Skin of body (tissue), 2 donors: ENCODE results near the gene GADD45B. TPM values are rescaled to one million over a fixed set of nuclear protein-coding genes. Genes with fewer than 3 reads are reported as not detected.
"Not testable (repeated sequence)": the region's sequence is repeated elsewhere in the genome, so short reads cannot be mapped to it uniquely, and the experiment has no call there.

Source experiments
- DNase-seq: peaks from one replicate; lab custom pipeline; 2025; lab: John Stamatoyannopoulos, UW
- total RNA-seq: library from RNA; depleted of rRNA; stranded (reverse); fragments of >200 nt; gene quantifications from one replicate; pipeline ENCODE4 v1.2.3, GENCODE V29; 2014

The GADD45B gene
- total RNA-seq, 1 donor from 2014 or later = 55.8 TPM

GRCh38 chr19:2487842-2488241 is 11.9 kb downstream of the GADD45B start:
- DNase-seq = no peak

- DNase-seq = no peak
Measured at GRCh38 chr19:2488405-2488941, 12.5 kb downstream of the GADD45B start.

GRCh38 chr19:2488942-2489731 is 13.2 kb downstream of the GADD45B start:
- DNase-seq = no peak

- no peak for DNase-seq
Measured at GRCh38 chr19:2490659-2491058, 14.7 kb downstream of the GADD45B start.

- DNase-seq = peak; percentile 62
Measured at GRCh38 chr19:2491130-2491801, 15.3 kb downstream of the GADD45B start.

- DNase-seq = no peak
Measured at GRCh38 chr19:2492870-2493269, 16.9 kb downstream of the GADD45B start.

GRCh38 chr19:2493448-2493847 is 17.5 kb downstream of the GADD45B start:
- not testable (repeated sequence) for DNase-seq

GRCh38 chr19:2494084-2494446 is 18.1 kb downstream of the GADD45B start:
- peak; percentile 5 for DNase-seq

GRCh38 chr19:2494447-2495129 is 18.7 kb downstream of the GADD45B start:
- peak; percentile 64 for DNase-seq

GRCh38 chr19:2495130-2495641 is 19.3 kb downstream of the GADD45B start:
- DNase-seq = no peak

- DNase-seq = peak; percentile 19
Measured at GRCh38 chr19:2495651-2496316, 19.9 kb downstream of the GADD45B start.

- DNase-seq = no peak
Measured at GRCh38 chr19:2497186-2497585, 21.3 kb downstream of the GADD45B start.

GRCh38 chr19:2500156-2500555 is 24.2 kb downstream of the GADD45B start:
- DNase-seq = no peak

- no peak for DNase-seq
Measured at GRCh38 chr19:2500841-2501261, 24.9 kb downstream of the GADD45B start.

- DNase-seq = peak; percentile 20
Measured at GRCh38 chr19:2503521-2504109, 27.7 kb downstream of the GADD45B start.

- DNase-seq = not testable (repeated sequence)
Measured at GRCh38 chr19:2506656-2507055, 30.7 kb downstream of the GADD45B start.

GRCh38 chr19:2507109-2507508 is 31.2 kb downstream of the GADD45B start:
- DNase-seq = peak; percentile 35

GRCh38 chr19:2509096-2509495 is 33.2 kb downstream of the GADD45B start:
- no peak for DNase-seq

GRCh38 chr19:2511570-2511969 is 35.6 kb downstream of the GADD45B start:
- DNase-seq = no peak

GRCh38 chr19:2511991-2512390 is 36.1 kb downstream of the GADD45B start:
- no peak for DNase-seq
